NCI-H774 (cell line): ENCODE data around the gene PRKX.
"Not testable (repeated sequence)": the region's sequence is repeated elsewhere in the genome, so short reads cannot be mapped to it uniquely, and the experiment has no call there.

Source experiments
- DNase-seq: peaks from one replicate; lab custom pipeline; 2025; lab: John Stamatoyannopoulos, UW

Gene PRKX

GRCh38 chrX:3713225-3713936, at the start of gene PRKX:
TSS of gene PRKX (minus strand) at chrX:3713649. CDS start at chrX:3713253, 396 bp downstream.
- no peak for DNase-seq

GRCh38 chrX:3763111-3763510, 49.7 kb upstream of the PRKX start:
- DNase-seq: no peak

- no peak for DNase-seq
These were observed 44.1 kb upstream of the PRKX start for GRCh38 chrX:3757510-3758025.

DNA sequence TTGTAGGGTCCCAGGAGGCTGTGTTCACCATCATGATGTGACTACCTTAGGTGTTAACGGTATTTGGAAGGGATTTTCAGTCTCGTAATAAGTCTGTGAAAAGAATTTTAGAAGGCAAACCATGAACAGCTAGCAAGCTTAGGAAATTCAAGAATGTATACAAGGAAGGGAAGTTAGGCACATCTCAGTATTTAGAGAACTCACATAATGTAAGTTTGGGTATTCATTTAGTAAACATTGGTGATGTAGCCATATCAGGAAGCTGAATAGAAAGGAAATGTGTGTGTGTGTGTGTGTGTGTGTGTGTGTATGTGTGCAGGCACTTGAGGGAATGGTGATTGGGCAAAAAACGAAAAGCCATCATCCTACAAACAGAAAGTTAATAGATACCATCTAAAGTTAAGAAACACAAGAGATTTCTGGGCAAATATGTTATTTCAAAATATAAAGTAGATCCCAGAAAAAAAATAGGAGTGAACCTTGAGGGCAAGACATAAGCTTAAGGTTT, 34.7 kb upstream of the PRKX start:
- DNase-seq: no peak

- no peak for DNase-seq
These were observed 30.5 kb upstream of the PRKX start for GRCh38 chrX:3743801-3744439.

DNA sequence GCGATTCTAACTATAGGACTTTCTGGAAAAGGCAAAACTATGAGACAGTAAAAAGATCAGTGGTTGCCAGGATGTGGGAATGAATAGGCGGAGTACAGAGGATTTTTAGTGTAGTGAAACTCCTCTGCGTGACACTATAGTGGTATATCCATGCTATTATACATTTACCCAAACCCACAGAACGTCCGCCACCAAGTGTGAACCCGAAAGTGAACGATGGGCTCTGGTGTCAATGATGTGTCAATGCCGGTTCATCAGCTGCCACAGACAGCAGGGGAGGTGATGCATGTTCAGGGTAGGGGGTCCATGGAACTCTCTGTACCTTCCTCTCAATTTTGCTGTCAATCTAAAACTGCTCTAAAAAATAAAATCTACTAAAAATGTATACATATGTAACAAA, 27.5 kb upstream of the PRKX start:
- DNase-seq: not testable (repeated sequence)

GRCh38 chrX:3738509-3738908, 25.1 kb upstream of the PRKX start:
- DNase-seq: no peak

DNA sequence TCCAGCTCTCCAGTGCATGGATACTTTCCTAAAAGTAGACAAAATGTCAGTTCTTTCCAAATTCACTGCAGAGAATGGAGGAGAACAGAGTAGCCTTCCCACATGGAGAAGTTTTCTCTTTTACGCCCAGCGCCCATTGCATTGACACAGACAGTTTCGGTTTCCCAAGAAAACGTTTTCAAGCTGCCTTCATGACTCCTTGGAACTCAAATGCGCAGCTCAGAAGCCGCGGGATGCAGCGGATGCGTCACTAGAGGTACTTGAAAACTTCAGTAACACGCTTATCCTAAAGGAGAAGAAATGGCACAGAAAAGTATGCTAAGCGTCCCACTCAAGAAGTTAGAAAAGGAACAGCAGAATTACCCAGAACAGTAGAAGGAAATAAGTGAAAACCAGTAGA, 23.1 kb upstream of the PRKX start:
- DNase-seq: not testable (repeated sequence)

DNA sequence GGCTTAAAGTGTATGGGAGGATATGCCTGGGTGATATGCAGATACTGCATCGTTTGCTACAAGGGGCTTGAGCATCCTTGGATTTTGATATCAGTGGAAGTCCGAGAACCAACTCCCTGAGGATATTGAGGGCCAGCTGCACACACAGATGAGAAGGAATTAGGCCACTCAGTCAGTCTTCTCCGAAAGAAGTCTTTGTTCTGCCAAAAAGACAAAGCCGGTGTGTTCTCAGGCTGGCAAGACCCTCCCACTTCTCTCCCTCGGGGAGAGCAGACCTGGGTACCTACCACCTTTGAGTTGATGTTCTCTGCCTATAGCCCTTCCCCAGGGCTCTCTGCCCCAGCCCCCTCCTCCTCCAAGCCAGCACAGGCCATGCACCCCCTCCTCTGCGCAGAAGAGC, 22.4 kb upstream of the PRKX start:
- DNase-seq: not testable (repeated sequence)

GRCh38 chrX:3734456-3734855, 21.0 kb upstream of the PRKX start:
- DNase-seq: not testable (repeated sequence)

DNA sequence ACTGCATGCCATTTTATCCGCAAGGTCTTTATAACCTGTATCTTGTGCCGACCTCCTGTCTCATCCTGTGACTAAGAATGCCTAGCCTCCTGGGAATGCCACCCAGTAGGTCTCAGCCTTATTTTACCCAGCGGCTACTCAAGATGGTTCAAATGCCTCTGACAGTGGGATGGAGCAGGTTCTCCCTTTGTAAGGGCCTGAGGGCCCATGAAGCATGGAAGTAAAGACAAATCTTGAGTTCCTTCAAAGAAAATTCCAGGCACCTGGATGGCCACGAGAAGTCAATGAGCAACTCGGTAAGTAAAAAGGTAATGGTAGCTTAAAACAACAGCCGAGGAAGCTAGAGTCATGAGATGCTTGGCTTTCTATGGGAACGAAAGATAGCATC, 19.6 kb upstream of the PRKX start:
- DNase-seq: no peak

DNA sequence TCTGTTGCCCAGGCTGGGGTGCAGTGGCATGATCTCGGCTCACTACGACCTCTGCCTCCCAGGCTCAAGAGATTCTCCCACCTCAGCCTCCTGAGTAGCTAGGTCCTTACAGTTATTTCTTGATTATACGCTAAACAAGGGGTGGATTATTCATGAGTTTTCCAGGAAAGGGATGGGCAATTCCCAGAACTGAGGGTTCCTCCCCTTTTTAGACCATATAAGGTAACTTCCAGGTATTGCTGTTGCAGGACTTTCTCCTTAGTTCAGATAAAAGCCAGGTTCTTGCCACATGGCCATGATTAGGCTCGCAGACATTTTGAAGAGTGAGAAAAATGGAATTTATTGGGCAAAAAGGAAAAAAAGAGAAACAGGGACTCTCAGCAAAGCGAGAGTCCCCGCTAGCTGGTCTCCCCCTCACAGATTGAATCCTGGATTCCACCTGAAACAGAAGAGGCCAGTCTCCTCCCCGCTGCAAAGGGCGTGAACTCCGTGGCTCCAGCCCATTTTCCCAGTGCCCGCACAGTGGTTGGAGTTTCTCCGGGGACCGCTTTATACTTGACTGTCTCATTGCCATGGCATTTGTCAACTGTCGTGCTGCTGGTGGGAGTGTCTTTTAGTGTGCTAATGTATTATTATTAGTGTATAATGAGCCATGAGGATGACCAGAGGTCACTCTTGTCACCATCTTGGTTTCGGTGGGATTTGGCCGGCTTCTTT, 19.0 kb upstream of the PRKX start:
- not testable (repeated sequence) for DNase-seq

DNA sequence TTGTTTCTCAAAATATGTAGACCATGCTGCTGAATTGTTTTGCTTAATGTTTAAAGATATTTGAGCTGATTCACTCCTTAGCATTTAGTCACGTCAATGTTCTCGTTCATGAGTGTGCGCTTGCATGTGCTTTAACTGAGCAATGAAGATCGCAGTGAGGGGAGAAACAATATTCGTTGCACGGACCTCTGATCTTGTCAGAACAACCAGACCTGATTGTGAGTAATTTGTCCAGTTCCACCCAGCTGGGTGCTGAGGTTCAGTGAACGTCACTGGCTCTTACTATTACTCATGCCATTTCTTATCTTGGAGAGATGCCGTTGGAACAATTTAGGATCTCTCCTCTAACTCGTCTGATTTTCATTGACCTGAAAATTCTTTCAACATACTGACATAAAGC, 15.0 kb upstream of the PRKX start:
- no peak for DNase-seq

GRCh38 chrX:3723460-3723859, 10.0 kb upstream of the PRKX start:
- not testable (repeated sequence) for DNase-seq

GRCh38 chrX:3717742-3718420, 4.4 kb upstream of the PRKX start:
- DNase-seq: no peak

- no peak for DNase-seq
These were observed 2.5 kb upstream of the PRKX start for GRCh38 chrX:3715921-3716320.

DNA sequence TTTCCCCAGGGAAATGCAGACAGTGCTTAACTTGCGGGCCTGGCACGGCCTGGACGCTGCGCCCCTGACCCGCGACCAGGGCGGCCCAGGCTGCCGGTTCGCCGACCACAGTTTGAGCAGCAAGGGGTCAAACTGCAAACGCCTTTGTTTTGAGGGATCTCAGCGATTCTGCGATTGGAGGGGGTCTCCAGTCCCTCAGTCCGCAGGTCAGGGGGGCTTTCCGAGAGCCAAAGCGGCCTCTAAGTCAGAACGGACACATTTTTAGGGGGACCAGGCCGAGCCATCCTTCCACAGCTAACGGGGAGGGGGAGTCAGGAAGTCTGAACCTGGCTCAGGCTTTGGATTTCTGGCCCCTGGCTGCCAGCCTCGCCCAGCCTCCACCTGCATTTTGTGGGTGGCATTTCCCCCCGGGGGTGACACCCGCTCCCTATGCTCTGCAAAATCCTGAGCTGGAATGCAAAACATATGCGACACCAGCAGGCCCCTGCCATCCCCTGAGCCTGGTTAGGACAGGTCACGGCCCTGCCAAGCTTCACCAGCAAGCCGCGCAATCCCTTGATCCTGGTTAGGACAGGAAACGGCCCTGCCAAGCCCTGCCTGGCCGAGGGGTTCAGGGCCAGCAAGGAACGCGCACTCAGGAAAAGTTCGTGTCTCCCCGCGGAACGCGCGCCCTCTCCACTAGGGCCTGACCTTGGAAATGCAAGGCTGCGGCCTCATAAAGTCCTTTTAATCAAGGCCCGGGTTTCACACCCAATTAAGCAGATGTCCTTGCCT, 1.4 kb upstream of the PRKX start:
- not testable (repeated sequence) for DNase-seq

- DNase-seq: no peak
These were observed 537 bp upstream of the PRKX start for GRCh38 chrX:3713937-3714434.

- no peak for DNase-seq
These were observed 602 bp downstream of the PRKX start for GRCh38 chrX:3712870-3713224.

GRCh38 chrX:3712051-3712869, 1.2 kb downstream of the PRKX start:
- no peak for DNase-seq
